Fibroblast of skin of right quadriceps (primary cell): ENCODE measurements around the gene VKORC1.

ENCODE experiments used
- DNase-seq: peaks from one replicate; pipeline ENCODE4 v3.0.0-alpha.2; 2013

The VKORC1 gene

GRCh38 chr16:31081428-31082351 lies 12.9 kb downstream of the VKORC1 start:
- no peak for DNase-seq

DNA sequence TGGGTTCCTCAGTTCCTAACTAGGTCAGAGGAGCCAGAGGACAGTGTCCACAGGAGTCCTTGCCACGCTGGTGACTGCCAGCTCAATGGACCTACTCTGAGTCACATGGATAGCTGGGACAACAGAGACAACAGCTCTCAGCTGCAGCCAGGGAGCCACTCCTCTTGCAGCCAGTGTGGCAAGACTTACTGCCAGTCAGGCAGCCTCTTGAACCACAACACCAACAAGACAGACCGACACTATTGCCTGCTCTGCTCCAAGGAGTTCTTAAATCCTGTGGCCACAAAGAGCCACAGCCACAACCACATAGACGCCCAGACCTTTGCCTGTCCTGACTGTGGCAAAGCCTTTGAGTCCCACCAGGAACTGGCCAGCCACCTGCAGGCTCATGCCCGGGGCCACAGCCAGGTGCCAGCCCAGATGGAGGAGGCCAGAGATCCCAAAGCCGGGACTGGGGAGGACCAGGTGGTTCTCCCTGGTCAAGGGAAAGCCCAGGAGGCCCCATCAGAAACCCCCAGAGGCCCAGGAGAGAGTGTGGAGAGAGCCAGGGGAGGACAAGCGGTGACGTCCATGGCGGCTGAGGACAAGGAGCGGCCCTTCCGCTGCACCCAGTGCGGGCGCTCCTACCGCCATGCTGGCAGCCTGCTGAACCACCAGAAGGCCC lies 13.7 kb downstream of the VKORC1 start:
- DNase-seq = no peak

GRCh38 chr16:31080035-31080629 lies 14.5 kb downstream of the VKORC1 start:
- no peak for DNase-seq

DNA sequence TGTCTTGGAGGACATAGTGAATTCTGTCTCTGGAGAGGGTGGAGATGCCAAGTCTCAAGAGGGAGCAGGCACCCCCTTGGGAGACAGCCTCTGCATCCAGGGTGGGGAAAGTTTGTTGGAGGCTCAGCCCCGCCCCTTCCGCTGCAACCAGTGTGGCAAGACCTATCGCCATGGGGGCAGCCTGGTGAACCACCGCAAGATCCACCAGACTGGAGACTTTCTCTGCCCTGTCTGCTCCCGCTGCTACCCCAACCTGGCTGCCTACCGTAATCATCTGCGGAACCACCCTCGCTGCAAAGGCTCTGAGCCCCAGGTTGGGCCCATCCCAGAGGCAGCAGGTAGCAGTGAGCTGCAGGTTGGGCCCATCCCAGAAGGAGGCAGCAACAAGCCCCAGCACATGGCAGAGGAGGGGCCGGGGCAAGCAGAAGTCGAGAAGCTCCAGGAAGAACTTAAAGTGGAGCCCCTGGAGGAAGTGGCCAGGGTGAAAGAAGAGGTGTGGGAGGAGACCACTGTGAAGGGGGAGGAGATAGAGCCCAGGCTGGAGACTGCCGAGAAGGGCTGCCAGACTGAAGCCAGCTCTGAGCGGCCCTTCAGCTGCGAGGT lies 15.2 kb downstream of the VKORC1 start:
- DNase-seq = no peak

- DNase-seq = no peak
Measured at GRCh38 chr16:31078597-31079341, 15.8 kb downstream of the VKORC1 start.

GRCh38 chr16:31077592-31078396 lies 16.8 kb downstream of the VKORC1 start:
- DNase-seq = no peak

DNA sequence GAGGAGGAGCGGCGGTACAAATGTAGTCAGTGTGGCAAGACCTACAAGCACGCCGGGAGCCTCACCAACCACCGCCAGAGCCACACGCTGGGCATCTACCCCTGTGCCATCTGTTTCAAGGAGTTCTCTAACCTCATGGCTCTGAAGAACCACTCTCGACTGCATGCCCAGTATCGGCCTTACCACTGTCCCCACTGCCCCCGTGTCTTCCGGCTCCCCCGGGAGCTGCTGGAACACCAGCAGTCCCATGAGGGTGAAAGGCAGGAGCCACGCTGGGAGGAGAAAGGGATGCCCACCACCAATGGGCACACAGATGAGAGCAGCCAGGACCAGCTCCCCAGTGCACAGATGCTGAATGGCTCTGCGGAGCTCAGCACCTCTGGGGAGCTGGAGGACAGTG lies 17.6 kb downstream of the VKORC1 start:
- no peak for DNase-seq

DNA sequence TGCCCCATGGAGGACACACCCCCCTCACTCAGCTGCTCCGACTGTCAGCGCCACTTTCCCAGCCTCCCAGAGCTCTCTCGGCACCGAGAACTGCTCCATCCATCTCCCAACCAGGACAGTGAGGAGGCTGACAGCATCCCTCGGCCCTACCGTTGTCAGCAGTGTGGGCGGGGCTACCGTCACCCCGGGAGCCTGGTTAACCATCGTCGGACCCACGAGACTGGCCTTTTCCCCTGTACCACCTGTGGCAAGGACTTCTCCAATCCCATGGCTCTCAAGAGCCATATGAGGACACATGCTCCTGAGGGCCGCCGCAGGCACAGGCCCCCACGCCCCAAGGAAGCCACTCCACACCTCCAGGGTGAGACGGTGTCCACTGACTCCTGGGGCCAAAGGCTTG lies 18.3 kb downstream of the VKORC1 start:
- DNase-seq = no peak

DNA sequence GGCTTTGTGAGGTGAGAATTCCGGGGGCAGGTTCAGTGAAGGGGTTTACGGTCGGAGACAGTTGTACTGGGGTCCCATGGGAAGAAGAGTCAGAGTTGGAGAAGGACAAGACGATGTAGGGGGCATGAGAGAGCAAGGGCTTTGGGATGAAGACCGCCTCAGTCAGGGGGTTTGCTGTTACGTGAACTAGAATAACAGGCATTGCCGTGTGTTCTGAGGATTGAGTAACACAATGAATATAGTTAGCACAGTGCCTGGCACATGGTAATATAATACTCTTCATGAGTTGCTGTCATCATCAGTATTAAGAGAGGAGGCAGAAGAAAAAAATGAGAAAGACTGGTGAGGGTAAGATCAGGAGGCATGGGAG lies 19.8 kb downstream of the VKORC1 start:
- DNase-seq = no peak

- DNase-seq = peak; percentile 99
Measured at GRCh38 chr16:31073970-31074813, 20.4 kb downstream of the VKORC1 start, which contains the start of the genes ZNF646 and ZNF668. Gene ZNF646 (plus strand): TSS chr16:31074422. CDS start chr16:31076325, 1,903 bp downstream. Gene ZNF668 (minus strand): TSS chr16:31074240. CDS start chr16:31064459, 9,781 bp downstream.

DNA sequence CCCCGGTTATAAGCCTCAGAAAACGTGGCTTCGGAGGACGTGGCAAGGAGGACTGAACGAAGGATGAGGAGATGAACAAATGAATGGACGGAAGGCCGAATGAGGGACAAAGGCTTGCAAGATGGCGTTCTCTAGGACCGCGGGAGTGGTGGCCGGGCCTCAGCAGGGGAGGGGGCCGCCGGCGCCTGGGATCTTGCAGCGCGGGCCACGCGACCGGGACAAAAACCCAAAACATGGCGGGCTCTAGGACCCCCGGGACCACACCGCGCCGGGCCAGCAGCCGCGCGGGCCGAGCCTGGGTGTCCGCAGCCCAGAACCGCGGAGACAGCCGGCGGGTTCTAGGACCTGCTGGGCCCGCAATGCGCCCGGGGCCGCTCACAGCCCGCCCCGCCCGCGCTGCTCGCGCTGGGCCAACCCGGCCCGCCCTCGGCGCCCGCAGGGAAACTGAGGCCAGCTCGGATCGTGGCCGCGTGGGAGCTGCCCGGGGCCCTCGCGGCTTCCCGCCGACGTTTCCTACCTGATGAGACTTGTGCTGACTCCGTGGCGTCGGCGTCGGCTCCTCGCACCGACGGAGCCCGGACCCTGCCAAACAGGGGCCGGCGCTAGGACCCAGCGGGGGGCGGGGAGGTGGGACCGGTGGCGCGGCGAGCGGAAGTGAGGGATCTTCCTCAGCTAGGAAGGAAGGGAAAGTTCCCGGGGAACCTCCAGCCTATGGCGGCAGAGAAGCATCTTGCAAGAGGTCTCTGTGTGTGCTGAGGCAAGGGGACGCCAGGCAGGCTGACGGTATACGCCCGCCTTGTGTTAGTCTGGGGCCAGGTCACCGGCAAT lies 21.2 kb downstream of the VKORC1 start:
- DNase-seq = peak; percentile 90

GRCh38 chr16:31072540-31073141 lies 22.0 kb downstream of the VKORC1 start:
- peak; percentile 37 for DNase-seq

DNA sequence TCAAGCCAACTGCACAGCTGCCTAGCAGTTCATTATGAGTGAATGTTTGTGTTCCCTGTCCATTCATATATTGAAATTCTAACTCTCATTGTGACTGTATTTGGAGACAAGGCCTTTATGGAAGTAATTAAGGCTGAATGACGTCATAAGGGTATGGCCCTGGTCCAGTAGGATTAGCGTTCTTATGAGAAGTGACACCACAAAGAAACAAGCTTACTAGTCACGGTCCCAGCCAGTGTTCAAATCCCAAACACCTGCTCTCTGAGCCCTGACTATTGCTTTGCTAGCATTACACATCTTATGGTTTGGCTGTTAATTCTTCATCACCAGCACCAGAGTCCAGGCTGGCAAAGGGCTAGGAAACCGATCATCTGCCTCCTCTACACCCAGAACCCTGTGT lies 22.7 kb downstream of the VKORC1 start:
- peak; percentile 91 for DNase-seq

DNA sequence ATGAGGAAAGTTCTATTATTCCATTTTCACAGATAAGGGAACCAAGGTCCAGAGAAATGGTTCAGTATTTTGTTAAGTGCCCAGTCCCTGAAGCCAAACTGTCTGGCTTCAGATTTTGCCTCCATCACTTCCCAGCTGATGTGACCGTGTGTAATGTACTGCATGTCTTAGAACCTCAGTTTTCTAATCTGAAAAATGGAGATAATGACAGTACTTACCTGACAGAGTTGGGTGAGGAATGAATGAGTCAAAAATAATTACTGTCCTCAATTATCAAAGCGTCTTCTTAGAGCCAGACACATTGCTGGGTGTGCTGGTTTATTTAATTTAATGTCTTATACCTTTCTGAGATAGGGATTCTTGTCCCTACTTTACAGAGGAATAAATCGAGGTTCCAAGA lies 27.3 kb downstream of the VKORC1 start:
- DNase-seq = no peak

GRCh38 chr16:31064882-31065461 lies 29.6 kb downstream of the VKORC1 start:
- peak; percentile 93 for DNase-seq

GRCh38 chr16:31063843-31064611 lies 30.6 kb downstream of the VKORC1 start:
- DNase-seq = no peak

DNA sequence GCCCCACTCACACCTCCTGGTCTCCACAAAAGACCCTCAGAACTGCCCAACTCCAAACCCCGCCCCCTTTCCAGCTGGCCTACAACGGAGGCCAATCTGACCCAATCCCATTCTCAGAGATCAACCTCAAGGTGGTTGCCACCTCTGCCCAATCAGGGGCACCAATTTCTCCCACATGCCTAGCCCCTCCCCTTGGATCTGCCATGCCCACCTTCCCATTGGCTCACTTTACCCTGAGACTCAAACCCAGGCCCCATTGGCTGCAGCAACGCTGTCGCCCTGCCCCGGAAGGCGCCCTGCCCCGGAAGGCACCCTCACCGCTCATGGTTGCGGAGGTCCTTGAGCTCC lies 31.1 kb downstream of the VKORC1 start:
- DNase-seq = no peak

DNA sequence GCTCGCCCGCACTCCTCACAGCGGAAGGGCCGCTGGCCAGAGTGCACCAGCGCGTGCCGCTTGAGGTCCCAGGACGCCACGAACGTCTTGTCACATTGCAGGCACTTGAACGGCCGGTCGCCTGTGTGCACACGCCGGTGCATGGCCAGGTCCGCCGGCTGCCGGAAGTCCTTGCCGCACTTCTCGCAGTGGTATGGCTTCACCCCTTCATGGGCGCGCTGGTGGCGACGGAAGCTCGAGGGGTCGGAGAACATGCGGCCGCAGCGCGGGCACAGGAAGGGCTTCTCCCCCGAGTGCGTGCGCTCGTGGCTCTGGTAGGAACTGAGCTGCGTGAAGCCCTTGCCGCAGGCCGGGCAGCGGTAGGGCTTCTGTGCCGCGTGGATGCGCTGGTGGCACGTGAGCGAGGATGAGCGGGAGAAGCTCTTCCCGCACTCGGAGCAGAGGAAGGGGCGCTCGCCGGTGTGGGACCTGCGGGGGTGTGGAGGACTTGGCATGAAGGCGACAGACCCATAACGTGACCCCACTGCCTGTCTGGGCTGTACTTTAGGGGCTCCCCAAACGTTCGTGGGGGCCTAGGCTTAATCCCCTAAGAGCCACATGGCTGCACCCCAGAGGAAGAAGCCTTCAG lies 32.7 kb downstream of the VKORC1 start:
- no peak for DNase-seq
